Activated CD4-positive, alpha-beta T cell treated with anti-CD3 and anti-CD28 coated beads, Interleukin-2, Interleukin-4, amounts not matched to agents 100 ng/mL and 50 ng/mL, durations not matched to agents 16 hours and 8 hours (primary cell): ENCODE data around the gene ZNF133.

Experiments used
- DNase-seq: peaks from one replicate; pipeline ENCODE4 v3.0.0-alpha.2; 2020; ENCODE audit warnings: low spot score

Gene ZNF133

GRCh38 chr20:18362916-18363315 lies 74.6 kb downstream of the ZNF133 start:
- no peak for DNase-seq

- no peak for DNase-seq
These were observed 75.4 kb downstream of the ZNF133 start for GRCh38 chr20:18363708-18364107.

- DNase-seq, result no peak
These were observed 76.4 kb downstream of the ZNF133 start for GRCh38 chr20:18364768-18365167.
